Testis (tissue), 2 donors: ENCODE measurements around the gene TTC27.

Source experiments
- POLR2A ChIP-seq: fragments of 450-650 bp; IDR thresholded peaks from one replicate; pipeline ENCODE4 v1.6.1; 2017; ENCODE audit warnings: antibody characterized with exemption, mild to moderate bottlenecking, moderate library complexity
- TF ChIP-seq, protein P1 (sequence below), 3 experiments: fragments of 450-650 bp in 2 of 3; fragments of 200-600 bp in 1 of 3; sonication (generic) in 1 of 3; IDR thresholded peaks; one replicate each; pipeline ENCODE4 v1.5.1; 2016 to 2019; ENCODE audit warnings: antibody characterized with exemption in 3 of 3, mild to moderate bottlenecking in 2 of 3, moderate library complexity in 1 of 3

DNA sequence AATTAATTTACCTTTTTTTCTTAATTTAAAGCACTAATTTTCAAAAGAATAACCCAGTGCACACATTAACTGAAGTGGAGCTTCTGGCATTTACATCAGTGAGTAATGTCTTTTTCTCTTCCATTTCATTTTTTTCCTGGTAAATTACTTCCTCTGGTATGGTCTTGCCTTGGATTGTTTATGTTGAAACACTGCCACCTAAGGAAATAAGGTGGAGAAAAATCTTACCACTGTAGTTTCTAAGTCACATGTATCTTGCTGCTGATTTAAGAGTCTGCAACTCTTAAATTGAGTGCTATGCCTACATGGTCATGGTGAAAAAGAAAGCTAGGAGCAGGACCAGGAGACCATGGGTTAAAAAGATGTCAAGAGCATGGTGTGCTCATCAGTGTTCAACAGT lies 51.0 kb downstream of the TTC27 start:
- no peak for TF ChIP-seq POLR2A
- TF ChIP-seq, protein P1, sequence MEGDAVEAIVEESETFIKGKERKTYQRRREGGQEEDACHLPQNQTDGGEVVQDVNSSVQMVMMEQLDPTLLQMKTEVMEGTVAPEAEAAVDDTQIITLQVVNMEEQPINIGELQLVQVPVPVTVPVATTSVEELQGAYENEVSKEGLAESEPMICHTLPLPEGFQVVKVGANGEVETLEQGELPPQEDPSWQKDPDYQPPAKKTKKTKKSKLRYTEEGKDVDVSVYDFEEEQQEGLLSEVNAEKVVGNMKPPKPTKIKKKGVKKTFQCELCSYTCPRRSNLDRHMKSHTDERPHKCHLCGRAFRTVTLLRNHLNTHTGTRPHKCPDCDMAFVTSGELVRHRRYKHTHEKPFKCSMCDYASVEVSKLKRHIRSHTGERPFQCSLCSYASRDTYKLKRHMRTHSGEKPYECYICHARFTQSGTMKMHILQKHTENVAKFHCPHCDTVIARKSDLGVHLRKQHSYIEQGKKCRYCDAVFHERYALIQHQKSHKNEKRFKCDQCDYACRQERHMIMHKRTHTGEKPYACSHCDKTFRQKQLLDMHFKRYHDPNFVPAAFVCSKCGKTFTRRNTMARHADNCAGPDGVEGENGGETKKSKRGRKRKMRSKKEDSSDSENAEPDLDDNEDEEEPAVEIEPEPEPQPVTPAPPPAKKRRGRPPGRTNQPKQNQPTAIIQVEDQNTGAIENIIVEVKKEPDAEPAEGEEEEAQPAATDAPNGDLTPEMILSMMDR (IDR thresholded peaks at IDR 0.05): no peak
